ENCODE results near the gene WDR74.

WDR74 gene

GRCh38 chr11:62811659-62812058 lies 27.7 kb downstream of the WDR74 start:
- H3K4me1 ChIP-seq (ENCODE audit: control insufficient read depth, insufficient read depth, low read length, poor library complexity, severe bottlenecking) = no peaks in the 10 kb centered on the region
- no peaks in the 10 kb centered on the region for H3K36me3 ChIP-seq (ENCODE audit: control insufficient read depth, insufficient read depth, low read length)
- no peak for DNase-seq
- no peaks in the 10 kb centered on the region for H3K27me3 ChIP-seq (replicated peaks; ENCODE audit: control insufficient read depth, insufficient read depth, low read length, poor library complexity, severe bottlenecking)
- no peak overlapping the region for H3K4me3 ChIP-seq (ENCODE audit: insufficient read depth, low read depth, low read length, poor library complexity, severe bottlenecking)
- no peaks in the 10 kb centered on the region for H3K9me3 ChIP-seq (ENCODE audit: control insufficient read depth, low read length)
- H3K27ac ChIP-seq (ENCODE audit: insufficient read depth, low read length, poor library complexity, severe bottlenecking) = no peak overlapping the region

DNA sequence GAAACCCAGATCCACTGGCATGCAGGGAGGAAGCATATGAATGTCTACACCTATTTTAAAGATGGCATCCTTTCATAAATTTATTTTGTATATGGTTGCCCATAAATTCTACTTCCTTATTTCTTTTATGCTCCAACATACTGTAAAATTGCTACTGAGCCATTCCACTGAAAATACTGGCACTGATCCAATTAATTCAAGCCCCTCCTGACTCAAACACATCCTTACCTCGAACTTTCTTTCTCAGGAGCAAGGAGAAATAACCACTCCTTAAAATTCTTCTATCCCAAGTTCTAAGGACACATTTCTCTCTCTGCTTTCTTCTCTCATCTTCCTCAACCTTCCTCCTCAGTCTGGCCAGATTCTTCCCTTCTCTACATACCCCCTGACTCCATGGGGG lies 28.6 kb downstream of the WDR74 start:
- no peaks in the 10 kb centered on the region for H3K27me3 ChIP-seq (replicated peaks; ENCODE audit: control insufficient read depth, insufficient read depth, low read length, poor library complexity, severe bottlenecking)
- H3K4me1 ChIP-seq (ENCODE audit: control insufficient read depth, insufficient read depth, low read length, poor library complexity, severe bottlenecking) = peaks cover 7% of the 10 kb centered on the region
- no peaks in the 10 kb centered on the region for H3K36me3 ChIP-seq (ENCODE audit: control insufficient read depth, insufficient read depth, low read length)
- no peak overlapping the region for H3K27ac ChIP-seq (ENCODE audit: insufficient read depth, low read length, poor library complexity, severe bottlenecking)
- H3K4me3 ChIP-seq (ENCODE audit: insufficient read depth, low read depth, low read length, poor library complexity, severe bottlenecking) = no peak overlapping the region
- H3K9me3 ChIP-seq (ENCODE audit: control insufficient read depth, low read length) = no peaks in the 10 kb centered on the region
- no peak for DNase-seq

DNA sequence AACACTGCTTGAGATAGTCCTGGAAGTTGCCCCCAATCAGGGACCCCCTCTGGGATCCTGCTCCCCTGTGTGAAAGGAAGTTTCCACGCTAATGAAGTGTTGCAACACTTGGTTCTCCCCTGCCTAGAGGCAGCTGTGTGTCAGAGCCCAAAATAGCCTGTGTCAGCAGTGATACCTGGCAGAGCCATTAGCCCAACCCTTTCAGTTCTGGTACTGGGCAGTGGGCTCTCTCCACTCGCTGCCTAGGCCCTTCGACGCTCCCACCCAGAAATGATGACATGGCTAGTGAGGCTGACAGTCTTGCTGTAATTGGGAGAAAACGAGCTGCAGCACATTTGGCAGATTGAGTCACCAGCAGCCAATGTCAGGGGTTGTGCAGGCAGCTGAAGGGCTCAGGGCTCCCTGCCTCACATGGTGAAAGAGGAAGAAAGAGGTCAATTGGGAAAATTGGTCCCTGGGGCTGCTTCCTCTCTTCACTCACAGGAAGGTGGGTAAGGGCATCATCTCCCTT lies 32.7 kb downstream of the WDR74 start:
- no peak overlapping the region for H3K27ac ChIP-seq (ENCODE audit: insufficient read depth, low read length, poor library complexity, severe bottlenecking)
- H3K4me3 ChIP-seq (ENCODE audit: insufficient read depth, low read depth, low read length, poor library complexity, severe bottlenecking) = no peak overlapping the region
- no peaks in the 10 kb centered on the region for H3K27me3 ChIP-seq (replicated peaks; ENCODE audit: control insufficient read depth, insufficient read depth, low read length, poor library complexity, severe bottlenecking)
- no peaks in the 10 kb centered on the region for H3K9me3 ChIP-seq (ENCODE audit: control insufficient read depth, low read length)
- H3K4me1 ChIP-seq (ENCODE audit: control insufficient read depth, insufficient read depth, low read length, poor library complexity, severe bottlenecking) = peaks cover 15% of the 10 kb centered on the region
- H3K36me3 ChIP-seq (ENCODE audit: control insufficient read depth, insufficient read depth, low read length) = peaks cover 19% of the 10 kb centered on the region
- no peak for DNase-seq

- DNase-seq = no peak
- Histone ChIP-seq H3K9me3 (ENCODE audit: control insufficient read depth, low read length) (no peaks in the 10 kb centered on the region), H3K36me3 (ENCODE audit: control insufficient read depth, insufficient read depth, low read length) (peaks cover 26% of the 10 kb centered on the region), H3K27me3 (replicated peaks; ENCODE audit: control insufficient read depth, insufficient read depth, low read length, poor library complexity, severe bottlenecking) (no peaks in the 10 kb centered on the region), H3K4me3 (ENCODE audit: insufficient read depth, low read depth, low read length, poor library complexity, severe bottlenecking) (peak overlapping the region; percentile 63), H3K4me1 (ENCODE audit: control insufficient read depth, insufficient read depth, low read length, poor library complexity, severe bottlenecking) (peaks cover 15% of the 10 kb centered on the region), H3K27ac (ENCODE audit: insufficient read depth, low read length, poor library complexity, severe bottlenecking) (peak overlapping the region; percentile 81)
Observed at GRCh38 chr11:62805961-62806441, 33.4 kb downstream of the WDR74 start.

DNA sequence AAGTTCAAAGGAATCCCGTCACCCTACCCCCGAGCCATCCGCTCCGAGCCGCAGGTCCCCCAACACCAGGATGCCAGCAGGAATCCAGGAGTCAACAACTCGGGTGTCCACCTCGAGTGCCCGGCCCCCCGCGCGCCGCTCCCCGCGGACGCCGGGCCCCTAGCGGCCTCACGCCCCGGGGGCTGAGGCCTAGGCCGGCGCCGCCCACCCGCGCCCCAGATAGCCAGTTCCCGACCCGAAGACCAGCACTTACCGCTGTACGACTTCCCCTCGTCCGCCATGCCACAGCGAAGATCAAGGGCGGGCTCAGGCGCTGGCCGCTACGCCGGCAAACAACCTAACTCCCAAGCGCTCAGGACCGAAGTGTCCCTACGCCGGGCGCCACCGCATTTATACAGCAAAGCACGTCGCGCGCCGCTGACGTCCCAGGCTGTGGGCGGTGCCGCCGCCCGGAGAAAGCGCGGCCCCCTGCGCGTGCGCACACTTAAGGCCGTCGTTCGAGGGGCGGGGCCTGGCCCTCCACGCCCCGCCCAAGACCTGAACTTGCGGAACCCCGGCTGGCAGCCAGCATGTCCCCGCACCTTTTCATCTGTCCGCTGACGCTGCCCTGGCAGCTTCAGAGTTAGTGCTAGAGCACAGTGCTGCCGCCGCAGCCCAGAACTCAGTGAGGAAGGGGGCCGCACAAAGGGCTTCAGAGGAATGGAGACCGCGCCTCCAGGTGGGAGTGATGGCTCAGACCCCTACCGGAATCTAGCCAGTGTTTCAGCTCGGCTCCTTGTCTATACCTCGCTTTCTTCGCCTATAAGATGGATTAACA lies 34.1 kb downstream of the WDR74 start, which contains the start of gene NXF1:
TSS of gene NXF1 (minus strand) at position 365 of the 817 bp plus-strand sequence. CDS start at position 281, 84 bp downstream.
- DNase-seq = peak; percentile 91 to 96 (median 92)
- H3K4me3 ChIP-seq (ENCODE audit: insufficient read depth, low read depth, low read length, poor library complexity, severe bottlenecking) = peak within 1 kb of the TSS; percentile 63
- peak within 1 kb of the TSS; percentile 81 for H3K27ac ChIP-seq (ENCODE audit: insufficient read depth, low read length, poor library complexity, severe bottlenecking)
- peaks cover 33% of the 10 kb centered on the region for H3K36me3 ChIP-seq (ENCODE audit: control insufficient read depth, insufficient read depth, low read length)
- no peaks in the 10 kb centered on the region for H3K9me3 ChIP-seq (ENCODE audit: control insufficient read depth, low read length)
- H3K27me3 ChIP-seq (replicated peaks; ENCODE audit: control insufficient read depth, insufficient read depth, low read length, poor library complexity, severe bottlenecking) = no peaks in the 10 kb centered on the region
- peaks cover 15% of the 10 kb centered on the region for H3K4me1 ChIP-seq (ENCODE audit: control insufficient read depth, insufficient read depth, low read length, poor library complexity, severe bottlenecking)

GRCh38 chr11:62804310-62805075 lies 34.9 kb downstream of the WDR74 start:
- Histone ChIP-seq H3K4me1 (ENCODE audit: control insufficient read depth, insufficient read depth, low read length, poor library complexity, severe bottlenecking) (peaks cover 15% of the 10 kb centered on the region), H3K9me3 (ENCODE audit: control insufficient read depth, low read length) (no peaks in the 10 kb centered on the region), H3K27ac (ENCODE audit: insufficient read depth, low read length, poor library complexity, severe bottlenecking) (peak overlapping the region; percentile 81), H3K4me3 (ENCODE audit: insufficient read depth, low read depth, low read length, poor library complexity, severe bottlenecking) (peak overlapping the region; percentile 63), H3K27me3 (replicated peaks; ENCODE audit: control insufficient read depth, insufficient read depth, low read length, poor library complexity, severe bottlenecking) (no peaks in the 10 kb centered on the region), H3K36me3 (ENCODE audit: control insufficient read depth, insufficient read depth, low read length) (peaks cover 41% of the 10 kb centered on the region)
- DNase-seq = no peak

DNA sequence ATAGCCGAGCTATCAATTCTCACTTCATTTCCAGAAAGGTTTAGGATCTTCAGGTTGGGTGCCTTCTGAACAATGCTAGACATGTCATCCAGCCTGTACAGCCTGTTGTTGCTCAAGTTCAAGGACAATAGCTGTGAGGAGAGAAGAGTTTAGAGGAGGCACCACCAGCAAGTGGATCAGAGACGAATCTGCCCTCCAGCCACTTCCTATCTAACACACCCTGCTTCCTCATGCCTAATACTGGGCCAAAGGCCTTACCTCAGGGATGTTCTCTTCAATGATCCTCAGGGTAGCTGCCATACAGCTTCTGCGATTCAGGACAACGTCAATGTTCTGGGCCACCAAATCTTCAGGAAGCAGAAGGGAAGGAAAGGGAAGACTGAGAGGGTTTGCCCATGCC lies 38.3 kb downstream of the WDR74 start:
- peaks cover 12% of the 10 kb centered on the region for H3K4me1 ChIP-seq (ENCODE audit: control insufficient read depth, insufficient read depth, low read length, poor library complexity, severe bottlenecking)
- H3K27ac ChIP-seq (ENCODE audit: insufficient read depth, low read length, poor library complexity, severe bottlenecking) = no peak overlapping the region
- H3K36me3 ChIP-seq (ENCODE audit: control insufficient read depth, insufficient read depth, low read length) = peaks cover 72% of the 10 kb centered on the region
- H3K27me3 ChIP-seq (replicated peaks; ENCODE audit: control insufficient read depth, insufficient read depth, low read length, poor library complexity, severe bottlenecking) = no peaks in the 10 kb centered on the region
- H3K9me3 ChIP-seq (ENCODE audit: control insufficient read depth, low read length) = no peaks in the 10 kb centered on the region
- no peak for DNase-seq
- H3K4me3 ChIP-seq (ENCODE audit: insufficient read depth, low read depth, low read length, poor library complexity, severe bottlenecking) = no peak overlapping the region

DNA sequence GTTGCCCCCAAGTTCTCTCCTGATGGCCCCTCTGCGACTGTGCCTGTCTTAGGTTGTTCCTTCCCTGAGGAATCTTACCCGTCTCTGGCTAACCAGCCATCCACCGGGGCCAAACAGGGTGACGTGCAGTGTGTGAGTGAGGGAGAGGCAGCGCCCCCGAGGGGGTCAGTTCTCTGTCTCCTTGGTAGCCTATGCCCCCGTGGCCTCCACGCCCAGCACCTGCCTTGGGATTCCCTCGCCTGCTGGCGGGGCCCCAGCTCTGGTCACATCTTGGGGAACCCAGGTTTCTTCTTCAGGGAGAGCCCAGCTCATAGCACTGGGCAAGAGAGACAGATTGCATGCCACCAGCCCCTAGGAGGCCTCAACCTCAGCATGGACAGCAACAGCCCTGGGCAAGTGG lies 39.9 kb downstream of the WDR74 start:
- H3K27me3 ChIP-seq (replicated peaks; ENCODE audit: control insufficient read depth, insufficient read depth, low read length, poor library complexity, severe bottlenecking) = no peaks in the 10 kb centered on the region
- H3K4me1 ChIP-seq (ENCODE audit: control insufficient read depth, insufficient read depth, low read length, poor library complexity, severe bottlenecking) = peaks cover 8% of the 10 kb centered on the region
- H3K9me3 ChIP-seq (ENCODE audit: control insufficient read depth, low read length) = no peaks in the 10 kb centered on the region
- DNase-seq = no peak
- no peak overlapping the region for H3K4me3 ChIP-seq (ENCODE audit: insufficient read depth, low read depth, low read length, poor library complexity, severe bottlenecking)
- peaks cover 87% of the 10 kb centered on the region for H3K36me3 ChIP-seq (ENCODE audit: control insufficient read depth, insufficient read depth, low read length)
- no peak overlapping the region for H3K27ac ChIP-seq (ENCODE audit: insufficient read depth, low read length, poor library complexity, severe bottlenecking)

- DNase-seq = no peak
- no peaks in the 10 kb centered on the region for H3K9me3 ChIP-seq (ENCODE audit: control insufficient read depth, low read length)
- H3K36me3 ChIP-seq (ENCODE audit: control insufficient read depth, insufficient read depth, low read length) = peaks cover 71% of the 10 kb centered on the region
- H3K27ac ChIP-seq (ENCODE audit: insufficient read depth, low read length, poor library complexity, severe bottlenecking) = no peak overlapping the region
- peaks cover 11% of the 10 kb centered on the region for H3K4me1 ChIP-seq (ENCODE audit: control insufficient read depth, insufficient read depth, low read length, poor library complexity, severe bottlenecking)
- H3K27me3 ChIP-seq (replicated peaks; ENCODE audit: control insufficient read depth, insufficient read depth, low read length, poor library complexity, severe bottlenecking) = no peaks in the 10 kb centered on the region
- H3K4me3 ChIP-seq (ENCODE audit: insufficient read depth, low read depth, low read length, poor library complexity, severe bottlenecking) = no peak overlapping the region
Observed at GRCh38 chr11:62796281-62796680, 43.1 kb downstream of the WDR74 start.

Measured in effector memory CD4-positive, alpha-beta T cell (primary cell).